Memory B cell (primary cell): ENCODE measurements around the gene SMPD4.
"Not testable (repeated sequence)": the region's sequence is repeated elsewhere in the genome, so short reads cannot be mapped to it uniquely, and the experiment has no call there.

Source experiments
- ATAC-seq: fragments of 150-1000 bp; cut with Tn5 transposase; 2 replicates; pipeline ENCODE4 v1.10.0; 2021; ENCODE audit warnings: low read depth, mild to moderate bottlenecking, moderate library complexity
- DNase-seq, 2 donors: peaks; one replicate each; pipeline ENCODE4 v3.0.0; 2022; ENCODE audit warnings: low spot score in 2 of 2
- H3K27ac Mint-ChIP-seq: one replicate; pipeline ENCODE4 v1.8.0; 2022; ENCODE audit warnings: mild to moderate bottlenecking, moderate library complexity, mixed read lengths
- H3K27me3 Mint-ChIP-seq: one replicate; pipeline ENCODE4 v1.8.0; 2022; ENCODE audit warnings: mixed read lengths
- H3K36me3 Mint-ChIP-seq: one replicate; pipeline ENCODE4 v1.8.0; 2022; ENCODE audit warnings: mild to moderate bottlenecking, mixed read lengths
- H3K4me1 Mint-ChIP-seq: one replicate; pipeline ENCODE4 v1.8.0; 2022; ENCODE audit warnings: mixed read lengths
- H3K4me3 Mint-ChIP-seq: one replicate; pipeline ENCODE4 v1.8.0; 2022; ENCODE audit warnings: mild to moderate bottlenecking, moderate library complexity, mixed read lengths
- H3K9me3 Mint-ChIP-seq: one replicate; pipeline ENCODE4 v1.8.0; 2022; ENCODE audit warnings: mixed read lengths

Gene SMPD4

GRCh38 chr2:130145006-130145414 is 36.4 kb downstream of the SMPD4 start, which contains the start of gene CCDC74B:
CCDC74B (minus strand) TSS chr2:130145112; CDS start chr2:130144996, 116 bp downstream.
- H3K27me3 Mint-ChIP-seq, H3K4me1 Mint-ChIP-seq, H3K36me3 Mint-ChIP-seq, H3K9me3 Mint-ChIP-seq: not testable (repeated sequence)
- DNase-seq, result peak; percentile 37 to 43
- peak; percentile 92 for ATAC-seq
- peak within 1 kb of the TSS; percentile 47 for H3K27ac Mint-ChIP-seq
- peak within 1 kb of the TSS; percentile 81 for H3K4me3 Mint-ChIP-seq

GRCh38 chr2:130143266-130144039 is 37.9 kb downstream of the SMPD4 start:
- H3K9me3 Mint-ChIP-seq, H3K36me3 Mint-ChIP-seq, H3K4me1 Mint-ChIP-seq, H3K27me3 Mint-ChIP-seq, ATAC-seq: not testable (repeated sequence)
- Mint-ChIP-seq H3K27ac (peak overlapping the region; percentile 1), H3K4me3 (peak overlapping the region; percentile 75)
- peak in 1 of 2 donors; percentile 13 for DNase-seq

GRCh38 chr2:130142396-130143265 is 38.8 kb downstream of the SMPD4 start:
- not testable (repeated sequence) for ATAC-seq, H3K4me1 Mint-ChIP-seq, H3K4me3 Mint-ChIP-seq, H3K9me3 Mint-ChIP-seq, H3K36me3 Mint-ChIP-seq, H3K27me3 Mint-ChIP-seq
- DNase-seq, result peak in 1 of 2 donors; percentile 8
- peak overlapping the region; percentile 1 for H3K27ac Mint-ChIP-seq

GRCh38 chr2:130141645-130142370 is 39.6 kb downstream of the SMPD4 start:
- not testable (repeated sequence) for ATAC-seq, H3K4me1 Mint-ChIP-seq, H3K27me3 Mint-ChIP-seq, H3K4me3 Mint-ChIP-seq, H3K36me3 Mint-ChIP-seq, H3K27ac Mint-ChIP-seq, H3K9me3 Mint-ChIP-seq
- DNase-seq, result peak in 1 of 2 donors; percentile 7

GRCh38 chr2:130141002-130141401 is 40.4 kb downstream of the SMPD4 start:
- DNase-seq, result peak in 1 of 2 donors; percentile 8
- H3K9me3 Mint-ChIP-seq, H3K36me3 Mint-ChIP-seq, H3K4me3 Mint-ChIP-seq, H3K27ac Mint-ChIP-seq, H3K27me3 Mint-ChIP-seq, ATAC-seq, H3K4me1 Mint-ChIP-seq: not testable (repeated sequence)

GRCh38 chr2:130140516-130140915 is 40.9 kb downstream of the SMPD4 start:
- not testable (repeated sequence) for ATAC-seq, H3K27ac Mint-ChIP-seq, H3K36me3 Mint-ChIP-seq, H3K9me3 Mint-ChIP-seq, H3K4me3 Mint-ChIP-seq, H3K27me3 Mint-ChIP-seq, H3K4me1 Mint-ChIP-seq
- peak in 1 of 2 donors; percentile 7 for DNase-seq

- DNase-seq, H3K4me1 Mint-ChIP-seq, H3K9me3 Mint-ChIP-seq, H3K27ac Mint-ChIP-seq, H3K4me3 Mint-ChIP-seq, H3K27me3 Mint-ChIP-seq, H3K36me3 Mint-ChIP-seq, ATAC-seq: not testable (repeated sequence)
These were observed 41.8 kb downstream of the SMPD4 start for GRCh38 chr2:130139331-130140280.

- ATAC-seq, H3K36me3 Mint-ChIP-seq, H3K4me3 Mint-ChIP-seq, H3K27me3 Mint-ChIP-seq, H3K9me3 Mint-ChIP-seq, H3K27ac Mint-ChIP-seq, H3K4me1 Mint-ChIP-seq: not testable (repeated sequence)
- peak in 1 of 2 donors; percentile 8 for DNase-seq
These were observed 42.6 kb downstream of the SMPD4 start for GRCh38 chr2:130138841-130139251.

- not testable (repeated sequence) for H3K4me1 Mint-ChIP-seq, ATAC-seq, H3K27ac Mint-ChIP-seq
These were observed 43.1 kb downstream of the SMPD4 start for GRCh38 chr2:130138326-130138725.

GRCh38 chr2:130137118-130137517 is 44.3 kb downstream of the SMPD4 start:
- H3K4me3 Mint-ChIP-seq, H3K36me3 Mint-ChIP-seq, ATAC-seq, H3K27ac Mint-ChIP-seq, H3K9me3 Mint-ChIP-seq, H3K27me3 Mint-ChIP-seq, DNase-seq, H3K4me1 Mint-ChIP-seq: not testable (repeated sequence)

More at GRCh38 chr2:130138326-130138725, 43.1 kb downstream of the SMPD4 start:
- DNase-seq, H3K36me3 Mint-ChIP-seq, H3K4me3 Mint-ChIP-seq, H3K27me3 Mint-ChIP-seq, H3K9me3 Mint-ChIP-seq: not testable (repeated sequence)

- H3K36me3 Mint-ChIP-seq, H3K9me3 Mint-ChIP-seq, ATAC-seq, H3K4me1 Mint-ChIP-seq, DNase-seq, H3K4me3 Mint-ChIP-seq, H3K27ac Mint-ChIP-seq, H3K27me3 Mint-ChIP-seq: not testable (repeated sequence)
These were observed 44.9 kb downstream of the SMPD4 start for GRCh38 chr2:130136546-130136945.

GRCh38 chr2:130135692-130136541 is 45.5 kb downstream of the SMPD4 start:
- H3K4me1 Mint-ChIP-seq, result no peaks in the 10 kb centered on the region
- H3K4me3 Mint-ChIP-seq, result no peak overlapping the region
- H3K27me3 Mint-ChIP-seq, result no peaks in the 10 kb centered on the region
- DNase-seq (no peak), ATAC-seq (no peak)
- H3K36me3 Mint-ChIP-seq, result no peaks in the 10 kb centered on the region
- H3K27ac Mint-ChIP-seq, result no peak overlapping the region
- no peaks in the 10 kb centered on the region for H3K9me3 Mint-ChIP-seq
